Right lobe of liver (tissue), 6 donors: ENCODE results near the gene GSN. TPM values are rescaled to one million over a fixed set of nuclear protein-coding genes. Genes with fewer than 3 reads are reported as not detected.

Experiments
- ATAC-seq, 4 donors: fragments of 200-7000 bp; cut with Tn5 transposase; one replicate each; pipeline ENCODE4 v1.9.1; 2020; ENCODE audit warnings: mild to moderate bottlenecking in 4 of 4, moderate library complexity in 4 of 4
- DNase-seq, 3 donors: peaks; one replicate each; pipeline ENCODE4 v3.0.0-alpha.2; 2020
- H3K27ac ChIP-seq, 3 donors: fragments of 200-600 bp; one replicate each; pipeline ENCODE4 v1.8.0; 2022
- H3K27me3 ChIP-seq, 2 donors: fragments of 200-600 bp; one replicate each; pipeline ENCODE4 v1.8.0; 2022
- H3K36me3 ChIP-seq, 4 donors: fragments of 200-600 bp; sonication (generic) in 1 of 4; one replicate each; pipeline versions ENCODE4 v1.5.1 to v1.8.0; 2017 to 2022; ENCODE audit warnings: control low read depth in 1 of 4
- H3K4me1 ChIP-seq, 4 donors: fragments of 200-600 bp; sonication (generic) in 1 of 4; one replicate each; pipeline versions ENCODE4 v1.5.1 to v1.8.0; 2017 to 2022; ENCODE audit warnings: control low read depth in 1 of 4
- H3K4me3 ChIP-seq, 3 donors: fragments of 200-600 bp; one replicate each; pipeline ENCODE4 v1.8.0; 2022
- H3K9me3 ChIP-seq, 4 donors: fragments of 200-600 bp; sonication (generic) in 1 of 4; one replicate each; pipeline versions ENCODE4 v1.5.1 to v1.8.0; 2017 to 2022; ENCODE audit warnings: control low read depth in 1 of 4
- POLR2A ChIP-seq: fragments of 450-650 bp; IDR thresholded peaks from one replicate; pipeline ENCODE4 v1.6.1; 2017; ENCODE audit warnings: antibody characterized with exemption, mild to moderate bottlenecking
- WGBS: methylation state at CpG from one replicate; pipeline ENCODE4 v1.1.6; 2018; ENCODE audit warnings: low coverage, low lambda C conversion rate; ENCODE audit not compliant: insufficient coverage; ENCODE audit errors: missing lambda C conversion rate; 5-methylcytosine and 5-hydroxymethylcytosine counted together
- intact Hi-C, 2 donors: fragments of 100-400 bp; cut with DNase I; formaldehyde crosslinking; loops; one replicate each; pipeline versions ENCODE4 v1.11.2 to v1.14.1; 2022
- total RNA-seq, 6 experiments: library from RNA; depleted of rRNA in 2 of 6; stranded (reverse); fragments of >200 nt in 2 of 6; fragmentation: NEBNext Ultra II Directional in 3 of 6; extraction: Animal tissue kit (Norgen Biotek cat#: 25700) in 3 of 6; gene quantifications; one replicate each; pipeline versions ENCODE4 v1.1.0 to v1.2.4, GENCODE V29; 2016 to 2023
- TF ChIP-seq, protein P1 (sequence below), 4 donors: fragments of 200-600 bp in 3 of 4; fragments of 450-650 bp in 1 of 4; IDR thresholded peaks; one replicate each; pipeline versions ENCODE4 v1.5.1 to v1.8.0; 2016 to 2022; ENCODE audit warnings: antibody characterized with exemption in 4 of 4, mild to moderate bottlenecking in 2 of 4
- donor health status: DM: no; HTN: yes; CAD: no.
- donor health status: DM: no; HTN: no; CAD: no.
- donor health status: DM: no; HTN: no; CAD: no.
- donor health status: DM: no; HTN: yes; CAD: no.
- donor health status: DM: no; HTN: yes; CAD: no.

The GSN gene
- total RNA-seq, 6 experiments from 2014 or later, result 23.1 to 96.9 (median 38.8) TPM

DNA sequence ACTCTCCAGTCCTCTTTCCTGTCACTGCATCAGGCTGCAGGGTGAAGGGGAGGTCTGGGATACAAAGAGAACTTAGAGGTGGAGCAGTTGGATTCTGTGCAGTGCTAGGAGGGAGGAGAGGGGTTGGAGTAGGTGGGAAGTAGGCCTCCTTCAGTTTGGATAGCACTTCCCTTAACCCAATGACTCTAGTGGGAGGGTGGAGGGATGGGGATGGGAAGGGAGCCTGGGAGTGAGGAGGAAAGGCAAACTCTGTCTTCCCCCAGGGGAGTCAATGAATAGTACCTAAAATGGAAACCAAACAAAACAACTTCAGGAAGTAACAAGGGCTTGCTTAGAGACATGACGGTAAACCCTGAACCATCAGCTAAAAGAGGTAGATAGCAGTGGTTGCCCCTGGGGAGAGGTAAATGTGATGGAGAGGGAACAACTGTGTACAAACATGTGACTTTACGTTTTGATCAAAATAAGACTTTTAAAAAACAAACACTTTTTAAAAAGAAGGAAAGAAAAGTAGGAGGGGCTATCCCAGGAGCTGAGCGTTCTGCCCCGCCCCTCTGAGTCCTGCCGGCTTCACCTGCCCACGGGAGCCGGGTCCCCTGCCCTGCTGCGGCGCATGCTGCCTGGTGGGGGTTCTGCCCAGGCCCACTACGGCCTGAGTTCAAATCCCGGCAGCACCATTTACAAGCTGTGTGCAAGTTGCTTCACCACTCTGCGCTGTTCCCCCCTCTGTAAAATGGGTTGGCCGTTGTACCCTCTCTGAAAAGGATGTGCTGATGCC lies 30.9 kb downstream of the GSN start:
- peaks cover 0 to 8% (median 0%) of the 10 kb centered on the region in 4 donors for H3K36me3 ChIP-seq
- TF ChIP-seq, protein P1, sequence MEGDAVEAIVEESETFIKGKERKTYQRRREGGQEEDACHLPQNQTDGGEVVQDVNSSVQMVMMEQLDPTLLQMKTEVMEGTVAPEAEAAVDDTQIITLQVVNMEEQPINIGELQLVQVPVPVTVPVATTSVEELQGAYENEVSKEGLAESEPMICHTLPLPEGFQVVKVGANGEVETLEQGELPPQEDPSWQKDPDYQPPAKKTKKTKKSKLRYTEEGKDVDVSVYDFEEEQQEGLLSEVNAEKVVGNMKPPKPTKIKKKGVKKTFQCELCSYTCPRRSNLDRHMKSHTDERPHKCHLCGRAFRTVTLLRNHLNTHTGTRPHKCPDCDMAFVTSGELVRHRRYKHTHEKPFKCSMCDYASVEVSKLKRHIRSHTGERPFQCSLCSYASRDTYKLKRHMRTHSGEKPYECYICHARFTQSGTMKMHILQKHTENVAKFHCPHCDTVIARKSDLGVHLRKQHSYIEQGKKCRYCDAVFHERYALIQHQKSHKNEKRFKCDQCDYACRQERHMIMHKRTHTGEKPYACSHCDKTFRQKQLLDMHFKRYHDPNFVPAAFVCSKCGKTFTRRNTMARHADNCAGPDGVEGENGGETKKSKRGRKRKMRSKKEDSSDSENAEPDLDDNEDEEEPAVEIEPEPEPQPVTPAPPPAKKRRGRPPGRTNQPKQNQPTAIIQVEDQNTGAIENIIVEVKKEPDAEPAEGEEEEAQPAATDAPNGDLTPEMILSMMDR (IDR thresholded peaks at IDR 0.05), result no peak
- TF ChIP-seq POLR2A, result no peak
- peaks cover 0 to 22% (median under 1%) of the 10 kb centered on the region in 4 donors for H3K4me1 ChIP-seq
- peak overlapping the region; percentile 20 to 54 (median 44) for H3K4me3 ChIP-seq
- intact Hi-C loops, result no loop called here
- DNase-seq, result no peak
- no peaks in the 10 kb centered on the region for H3K9me3 ChIP-seq
- WGBS, result 53% methylated on average over 7 of the region's 13 CpGs
- H3K27ac ChIP-seq, result peak overlapping the region in 2 of 3 donors; percentile 13 to 32
- ATAC-seq, result peak in 2 of 4 donors; percentile 15 to 23
- no peaks in the 10 kb centered on the region for H3K27me3 ChIP-seq

DNA sequence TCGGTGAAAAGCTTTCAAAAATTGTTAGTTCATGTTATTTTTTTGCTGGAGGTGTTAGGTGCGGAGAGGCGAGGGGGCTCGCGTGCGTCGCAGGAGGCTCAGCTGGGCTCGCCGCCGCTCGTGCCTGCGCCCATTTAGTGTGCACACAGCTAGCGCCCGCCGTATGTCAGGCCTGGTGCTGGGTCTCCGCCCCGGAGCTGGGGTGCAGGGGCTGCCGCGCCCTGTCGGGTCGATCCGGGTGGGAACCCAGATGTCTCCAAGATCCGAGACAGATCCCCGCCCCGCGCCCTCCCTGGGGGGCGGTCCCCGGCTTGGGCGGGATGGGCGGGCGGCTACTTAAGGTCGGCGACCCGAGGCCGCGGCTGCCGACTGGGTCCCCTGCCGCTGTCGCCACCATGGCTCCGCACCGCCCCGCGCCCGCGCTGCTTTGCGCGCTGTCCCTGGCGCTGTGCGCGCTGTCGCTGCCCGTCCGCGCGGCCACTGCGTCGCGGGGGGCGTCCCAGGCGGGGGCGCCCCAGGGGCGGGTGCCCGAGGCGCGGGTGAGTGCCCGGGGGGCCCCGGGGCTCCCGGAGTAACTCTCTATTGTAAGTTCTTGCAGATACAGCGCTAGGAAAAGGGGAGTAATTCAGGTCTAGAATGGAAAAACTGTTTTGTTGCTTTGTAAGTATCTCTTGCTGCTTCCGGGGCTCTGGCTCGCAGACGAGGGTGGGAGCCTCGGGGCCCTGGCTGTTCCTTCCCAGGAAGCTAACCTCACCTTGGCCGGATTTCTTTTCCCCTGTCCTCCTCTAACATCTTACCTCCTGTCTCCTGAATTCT lies 31.7 kb downstream of the GSN start:
- ATAC-seq, result peak; percentile 52 to 69 (median 61)
- Histone ChIP-seq H3K27me3 (no peaks in the 10 kb centered on the region), H3K4me1 (peaks cover 0 to 22% (median under 1%) of the 10 kb centered on the region in 4 donors), H3K27ac (peak overlapping the region; percentile 13 to 32 (median 21)), H3K9me3 (no peaks in the 10 kb centered on the region), H3K36me3 (peaks cover 0 to 8% (median 0%) of the 10 kb centered on the region in 4 donors), H3K4me3 (peak overlapping the region; percentile 20 to 54 (median 44))
- intact Hi-C loops, result no loop called here
- WGBS, result 0% methylated on average over 1 of the region's 74 CpGs
- TF ChIP-seq, protein P1 (IDR thresholded peaks at IDR 0.05), result no peak
- TF ChIP-seq POLR2A, result no peak
- DNase-seq, result no peak

GRCh38 chr9:121300283-121301119 lies 32.5 kb downstream of the GSN start:
- no peak overlapping the region for H3K27ac ChIP-seq

More at GRCh38 chr9:121300283-121301119, 32.5 kb downstream of the GSN start:
- intact Hi-C loops, result no loop called here
- 55% methylated on average over 9 of the region's 13 CpGs for WGBS
- H3K4me1 ChIP-seq, result peaks cover 0 to 17% (median under 1%) of the 10 kb centered on the region in 4 donors
- ATAC-seq (no peak), DNase-seq (no peak)
- H3K27me3 ChIP-seq, result no peaks in the 10 kb centered on the region
- H3K4me3 ChIP-seq, result peak overlapping the region; percentile 20 to 54 (median 44)
- H3K36me3 ChIP-seq, result peaks cover 0 to 8% (median 0%) of the 10 kb centered on the region in 4 donors
- H3K9me3 ChIP-seq, result no peaks in the 10 kb centered on the region
- TF ChIP-seq POLR2A, result no peak
- TF ChIP-seq, protein P1 (IDR thresholded peaks at IDR 0.05), result no peak
